Transverse colon (tissue), 4 donors: Measurements from ENCODE around the gene CCNY.

Experiments
- EP300 ChIP-seq: sonication (generic); formaldehyde crosslinking; IDR thresholded peaks from one replicate; pipeline ENCODE4 v1.6.1; 2017; ENCODE audit warnings: antibody characterized with exemption, low read depth
- POLR2A ChIP-seq: fragments of 450-650 bp; IDR thresholded peaks from one replicate; pipeline ENCODE4 v1.6.1; 2016; ENCODE audit warnings: antibody characterized with exemption, mild to moderate bottlenecking, moderate library complexity
- POLR2AphosphoS5 ChIP-seq, 3 donors: sonication (generic); formaldehyde crosslinking; IDR thresholded peaks; one replicate each; pipeline ENCODE4 v1.6.1; 2016; ENCODE audit warnings: antibody characterized with exemption in 3 of 3
- TF ChIP-seq, protein P1 (sequence below), 5 experiments: fragments of 200-600 bp in 3 of 5; fragments of 450-650 bp in 2 of 5; sonication (generic) in 3 of 5; IDR thresholded peaks; 1 replicate in 2 of 5; 2 replicates in 3 of 5; pipeline ENCODE4 v1.5.1; 2016 to 2017; ENCODE audit warnings: antibody characterized with exemption in 5 of 5, inconsistent platforms in 3 of 5, mild to moderate bottlenecking in 2 of 5, moderate library complexity in 1 of 5

DNA sequence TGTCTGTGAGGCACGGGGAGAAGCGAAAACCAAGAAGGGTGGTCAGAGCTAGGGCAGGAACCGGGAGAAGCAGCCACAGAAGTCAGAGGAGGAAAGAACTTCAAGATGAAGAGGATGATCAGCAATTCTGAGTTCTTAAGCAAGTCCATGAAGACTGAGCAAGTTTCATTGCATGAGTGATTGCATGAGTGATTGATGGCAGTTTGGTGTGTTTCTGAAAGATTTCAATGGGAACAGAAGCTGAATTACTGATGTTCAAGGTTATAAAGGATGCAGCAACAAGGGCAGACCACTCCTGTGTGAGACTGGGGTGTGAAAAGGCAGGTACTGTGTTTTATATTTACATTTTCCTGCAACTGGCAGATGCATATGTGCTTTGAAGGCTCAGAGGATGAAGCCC, 35.4 kb downstream of the CCNY start:
- TF ChIP-seq POLR2A (no peak), EP300 (no peak), POLR2AphosphoS5 (IDR thresholded peaks at IDR 0.05) (no peak)
- TF ChIP-seq, protein P1, sequence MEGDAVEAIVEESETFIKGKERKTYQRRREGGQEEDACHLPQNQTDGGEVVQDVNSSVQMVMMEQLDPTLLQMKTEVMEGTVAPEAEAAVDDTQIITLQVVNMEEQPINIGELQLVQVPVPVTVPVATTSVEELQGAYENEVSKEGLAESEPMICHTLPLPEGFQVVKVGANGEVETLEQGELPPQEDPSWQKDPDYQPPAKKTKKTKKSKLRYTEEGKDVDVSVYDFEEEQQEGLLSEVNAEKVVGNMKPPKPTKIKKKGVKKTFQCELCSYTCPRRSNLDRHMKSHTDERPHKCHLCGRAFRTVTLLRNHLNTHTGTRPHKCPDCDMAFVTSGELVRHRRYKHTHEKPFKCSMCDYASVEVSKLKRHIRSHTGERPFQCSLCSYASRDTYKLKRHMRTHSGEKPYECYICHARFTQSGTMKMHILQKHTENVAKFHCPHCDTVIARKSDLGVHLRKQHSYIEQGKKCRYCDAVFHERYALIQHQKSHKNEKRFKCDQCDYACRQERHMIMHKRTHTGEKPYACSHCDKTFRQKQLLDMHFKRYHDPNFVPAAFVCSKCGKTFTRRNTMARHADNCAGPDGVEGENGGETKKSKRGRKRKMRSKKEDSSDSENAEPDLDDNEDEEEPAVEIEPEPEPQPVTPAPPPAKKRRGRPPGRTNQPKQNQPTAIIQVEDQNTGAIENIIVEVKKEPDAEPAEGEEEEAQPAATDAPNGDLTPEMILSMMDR (IDR thresholded peaks at IDR 0.05) = no peak
